ENCODE results near the gene IFI27L2. TPM values are rescaled to one million over a fixed set of nuclear protein-coding genes. Genes with fewer than 3 reads are reported as not detected.
A peak's percentile ranks its signal among the peaks of the same experiment; 100 is the strongest.

IFI27L2 gene
- total RNA-seq, 1 donor from 2014 or later = 52.4 TPM

DNA sequence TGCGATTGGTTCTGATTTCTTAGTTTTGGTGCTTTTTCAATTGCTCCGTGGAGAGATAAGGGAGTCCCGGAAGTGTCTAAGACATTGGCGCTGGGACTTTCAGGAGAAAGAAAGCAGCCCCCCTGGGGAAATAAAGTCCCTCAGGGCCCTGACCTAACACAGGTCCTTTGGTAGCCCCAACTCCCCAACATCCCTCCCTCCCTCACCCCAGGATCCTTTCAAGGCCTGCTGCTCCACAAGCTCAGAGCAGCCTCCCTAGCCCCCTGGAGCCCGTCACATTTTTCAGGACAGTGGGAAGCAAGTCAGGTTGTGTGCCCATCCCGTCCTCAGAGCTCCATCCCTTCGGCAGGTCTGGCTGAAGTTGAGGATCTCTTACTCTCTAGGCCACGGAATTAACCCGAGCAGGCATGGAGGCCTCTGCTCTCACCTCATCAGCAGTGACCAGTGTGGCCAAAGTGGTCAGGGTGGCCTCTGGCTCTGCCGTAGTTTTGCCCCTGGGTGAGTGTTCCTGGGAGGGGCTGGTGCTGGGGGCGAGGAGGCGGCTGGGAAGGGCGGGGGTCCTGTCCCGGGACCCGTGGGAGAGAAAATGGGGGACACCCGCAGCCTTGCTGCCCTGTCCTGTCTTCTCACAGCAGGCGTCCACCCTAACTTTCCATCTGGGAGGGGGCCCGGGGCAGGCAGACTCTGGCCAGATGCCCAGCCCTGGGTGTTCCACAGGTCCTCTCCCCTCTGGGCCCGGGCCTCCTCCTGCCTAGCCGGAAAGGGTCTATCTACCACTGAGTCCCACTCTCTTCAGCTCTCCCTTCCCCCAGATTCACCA, 17.9 kb downstream of the IFI27L2 start:
- DNase-seq (ENCODE audit: missing footprints) = no peak
- intact Hi-C loops (cut with DNase I) = no loop called here
- no peak for ATAC-seq

GRCh38 chr14:94110552-94111181, 18.7 kb downstream of the IFI27L2 start, which contains the start of gene IFI27:
Gene IFI27, plus strand, starts transcription at chr14:94110736.
- DNase-seq (ENCODE audit: missing footprints) (no peak), ATAC-seq (peak; percentile 55)
- intact Hi-C loops (cut with DNase I) = no loop called here

- no peak for ATAC-seq
- intact Hi-C loops (cut with DNase I) = no loop called here
- DNase-seq (ENCODE audit: missing footprints) = no peak
Measured at GRCh38 chr14:94109915-94110250, 19.5 kb downstream of the IFI27L2 start.

- intact Hi-C loops (cut with DNase I) = no loop called here
- DNase-seq (ENCODE audit: missing footprints) = no peak
- ATAC-seq = no peak
Measured at GRCh38 chr14:94104731-94105130, 24.7 kb downstream of the IFI27L2 start.

GRCh38 chr14:94103554-94104150, 25.8 kb downstream of the IFI27L2 start:
- ATAC-seq (no peak), DNase-seq (ENCODE audit: missing footprints) (no peak)
- intact Hi-C loops (cut with DNase I) = no loop called here

DNA sequence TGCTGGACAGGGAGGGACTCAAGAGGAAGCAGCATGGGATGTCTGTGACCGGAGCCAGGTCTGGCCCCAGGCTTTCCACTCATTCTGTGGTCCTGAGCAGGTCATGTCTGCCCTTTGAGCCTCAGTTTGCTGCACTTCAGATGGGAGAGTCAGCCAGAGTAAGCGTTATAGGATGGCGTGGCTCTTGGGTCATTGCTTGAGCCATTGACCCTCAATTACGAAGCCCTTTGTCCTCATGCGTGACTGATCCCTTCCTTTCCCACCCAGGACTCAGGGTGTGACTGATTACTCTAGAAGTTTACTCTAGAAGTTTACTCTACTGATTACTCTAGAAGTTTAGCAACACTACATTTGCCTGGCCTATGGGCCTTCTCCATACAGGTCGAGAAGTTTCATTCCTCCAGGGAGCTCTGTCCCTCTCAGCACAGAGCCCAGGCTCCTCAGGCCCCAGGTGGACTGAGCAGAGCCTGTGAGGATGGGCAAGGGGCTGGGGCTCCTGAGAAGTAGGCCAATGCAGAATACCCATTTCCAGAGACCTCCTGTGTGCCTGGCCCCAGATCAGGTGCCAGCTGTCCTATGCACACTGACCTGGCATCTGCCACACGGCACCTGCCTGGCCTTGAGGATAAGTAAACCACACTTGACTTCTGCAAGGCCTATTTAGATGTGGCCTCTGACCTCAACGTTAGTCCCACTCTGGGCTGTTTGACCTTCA, 26.5 kb downstream of the IFI27L2 start:
- ATAC-seq (no peak), DNase-seq (ENCODE audit: missing footprints) (no peak)
- intact Hi-C loops (cut with DNase I) = no loop called here

DNA sequence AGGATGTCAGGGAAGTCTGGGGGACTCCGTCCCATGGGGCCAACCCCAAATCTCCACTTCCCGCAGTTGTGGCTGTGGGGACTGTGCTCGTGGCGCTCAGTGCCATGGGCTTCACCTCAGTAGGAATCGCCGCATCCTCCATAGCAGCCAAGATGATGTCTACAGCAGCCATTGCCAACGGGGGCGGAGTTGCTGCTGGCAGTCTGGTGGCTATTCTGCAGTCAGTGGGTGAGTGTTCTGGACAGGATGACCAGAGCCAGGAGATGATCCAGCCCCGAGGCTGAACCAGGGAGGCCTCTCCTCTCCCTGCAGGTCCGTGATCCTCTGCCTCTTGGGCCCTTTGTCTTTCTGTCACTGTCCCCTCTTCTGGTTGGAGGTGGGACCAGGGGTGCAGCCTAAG, 27.7 kb downstream of the IFI27L2 start:
- DNase-seq (ENCODE audit: missing footprints) = no peak
- no peak for ATAC-seq
- intact Hi-C loops (cut with DNase I) = no loop called here

DNA sequence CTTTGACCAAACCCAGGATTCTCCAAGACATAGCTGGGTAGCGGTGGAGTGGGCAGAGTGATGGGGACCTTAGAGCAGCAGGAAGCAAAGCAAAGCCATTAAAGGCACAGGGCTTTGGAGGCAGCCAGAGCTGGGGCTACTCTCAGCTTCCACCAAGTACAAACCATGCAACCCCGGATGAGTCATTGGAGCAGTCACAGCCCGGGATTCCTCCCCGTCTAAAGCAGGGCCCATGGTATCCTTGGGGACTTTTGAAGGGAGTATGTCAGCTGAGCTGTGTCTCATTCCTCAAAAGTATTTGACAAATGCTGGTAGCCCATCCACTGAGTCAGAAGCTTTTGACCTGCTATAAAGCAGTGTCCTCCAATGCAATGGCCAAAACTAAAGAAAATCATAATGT, 28.6 kb downstream of the IFI27L2 start:
- ATAC-seq = no peak
- intact Hi-C loops (cut with DNase I) = no loop called here
- no peak for DNase-seq (ENCODE audit: missing footprints)

- intact Hi-C loops (cut with DNase I) = no loop called here
- DNase-seq (ENCODE audit: missing footprints) (no peak), ATAC-seq (no peak)
Measured at GRCh38 chr14:94099006-94099405, 30.4 kb downstream of the IFI27L2 start.

DNA sequence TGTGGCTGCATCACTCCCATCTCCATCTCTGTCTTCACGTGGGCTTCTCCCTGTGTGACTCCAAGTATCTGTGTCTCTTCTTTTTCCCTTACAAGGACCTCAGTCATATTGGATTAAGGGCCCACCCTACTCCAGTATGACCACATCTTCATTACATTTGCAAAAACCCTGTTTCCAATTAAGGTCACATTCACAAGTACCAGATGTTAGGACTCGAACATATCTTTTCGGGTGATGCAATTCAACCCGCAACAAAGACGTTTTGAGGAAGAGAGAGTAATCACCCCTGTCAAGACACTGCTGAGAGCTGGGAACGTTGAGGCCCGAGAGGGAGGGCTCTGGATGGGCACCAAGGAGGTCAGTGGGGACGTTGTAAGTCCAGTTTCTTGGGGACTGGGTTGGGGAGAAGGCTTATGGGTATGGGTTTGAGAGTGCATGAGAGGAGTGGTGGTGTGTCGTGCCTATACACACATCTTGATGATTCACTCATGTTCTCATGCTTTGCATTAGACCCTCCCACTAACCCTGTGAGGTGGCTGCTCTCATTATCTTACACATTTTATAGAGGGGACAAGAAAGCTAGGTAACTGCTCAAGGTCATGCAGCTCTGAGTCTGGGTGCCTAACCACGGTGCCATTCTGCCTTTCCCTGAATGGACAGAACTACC, 30.9 kb downstream of the IFI27L2 start:
- intact Hi-C loops (cut with DNase I) = no loop called here
- ATAC-seq = peak; percentile 23
- DNase-seq (ENCODE audit: missing footprints) = no peak

DNA sequence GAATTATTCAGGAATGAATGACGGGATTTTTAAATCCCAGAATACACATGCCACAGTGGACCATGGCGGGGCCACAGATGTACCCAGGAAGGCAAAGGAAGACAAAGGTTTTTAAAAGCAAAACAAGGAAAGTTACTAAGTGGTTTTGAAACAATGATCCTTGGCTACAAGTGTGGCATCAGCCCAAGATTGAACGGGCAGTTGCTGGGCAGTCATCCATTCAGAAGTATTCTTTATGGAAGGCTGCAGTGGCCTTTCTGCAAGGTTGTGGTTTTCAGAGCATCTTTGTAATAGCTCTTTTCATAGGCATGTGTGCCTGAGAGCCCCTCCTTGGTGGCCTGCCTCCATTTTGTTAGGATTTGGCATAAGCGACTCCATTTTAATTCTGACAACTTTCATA, 32.3 kb downstream of the IFI27L2 start:
- DNase-seq (ENCODE audit: missing footprints) (no peak), ATAC-seq (no peak)
- intact Hi-C loops (cut with DNase I) = no loop called here

- intact Hi-C loops (cut with DNase I) = no loop called here
- DNase-seq (ENCODE audit: missing footprints) (no peak), ATAC-seq (no peak)
Measured at GRCh38 chr14:94093418-94093817, 36.0 kb downstream of the IFI27L2 start.

- ATAC-seq (no peak), DNase-seq (ENCODE audit: missing footprints) (no peak)
- intact Hi-C loops (cut with DNase I) = no loop called here
Measured at GRCh38 chr14:94089479-94089878, 39.9 kb downstream of the IFI27L2 start.

GRCh38 chr14:94088516-94088915, 40.9 kb downstream of the IFI27L2 start:
- DNase-seq (ENCODE audit: missing footprints) = no peak
- no peak for ATAC-seq
- intact Hi-C loops (cut with DNase I) = no loop called here

DNA sequence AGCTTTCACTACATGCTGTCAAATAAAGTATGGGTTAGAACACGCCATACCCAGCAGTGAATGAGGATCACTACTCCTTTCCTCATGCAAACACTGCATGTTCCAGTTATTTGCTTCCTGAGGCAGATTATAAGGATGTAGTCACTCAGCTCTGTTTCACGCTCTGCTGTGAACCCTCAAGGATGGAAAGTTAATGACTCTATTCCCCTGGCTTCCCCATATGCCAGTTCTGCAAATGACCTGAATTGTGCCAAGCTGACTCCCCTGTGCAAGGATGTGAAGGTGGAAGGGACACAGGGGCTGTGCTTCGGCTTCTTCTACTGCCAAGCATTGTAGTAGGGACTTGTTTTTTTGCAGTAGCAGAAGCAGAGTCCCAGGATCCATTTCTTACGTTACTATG, 41.5 kb downstream of the IFI27L2 start:
- DNase-seq (ENCODE audit: missing footprints) = no peak
- ATAC-seq = no peak
- intact Hi-C loops (cut with DNase I) = no loop called here

- intact Hi-C loops (cut with DNase I) = loop anchor here (2.0 to 5.0 kb wide), 2 partner anchors 39 to 47 kb away; partner anchors contain the start of gene IFI27L2
- peak; percentile 6 for ATAC-seq
- DNase-seq (ENCODE audit: missing footprints) = no peak
Measured at GRCh38 chr14:94081386-94081820, 48.0 kb downstream of the IFI27L2 start.

- intact Hi-C loops (cut with DNase I) = loop anchor here (2.0 to 5.0 kb wide), 2 partner anchors 39 to 48 kb away; partner anchors contain the start of gene IFI27L2
- ATAC-seq (peak; percentile 99), DNase-seq (ENCODE audit: missing footprints) (peak; percentile 98)
Measured at GRCh38 chr14:94080621-94081385, 48.6 kb downstream of the IFI27L2 start, which contains the start of the genes DDX24 and IFI27L1. Gene DDX24, minus strand, starts transcription at chr14:94081202. Its CDS starts 1,460 bp downstream, at chr14:94079742. Gene IFI27L1, plus strand, starts transcription at chr14:94081310. Its CDS starts 15,628 bp downstream, at chr14:94096938.

Data from Right ventricle myocardium inferior (tissue), 1 donor.